D721Med (cell line): ENCODE data around the gene CFDP1.

Experiments used
- DNase-seq: peaks from one replicate; pipeline ENCODE4 v3.0.0; 2011; ENCODE audit warnings: low spot score; ENCODE audit not compliant: insufficient read length
- FAIRE-seq: peaks from 2 replicates; lab custom pipeline; 2011; peaks lifted over from hg19 to GRCh38; lab: Jason Lieb, UNC
- TF ChIP-seq, protein P1 (sequence below): IDR thresholded peaks from 2 replicates; pipeline ENCODE4 v1.5.1; 2012; ENCODE audit warnings: mild to moderate bottlenecking, control low read depth; ENCODE audit not compliant: insufficient read depth; ENCODE audit errors: missing control alignments

The CFDP1 gene

DNA sequence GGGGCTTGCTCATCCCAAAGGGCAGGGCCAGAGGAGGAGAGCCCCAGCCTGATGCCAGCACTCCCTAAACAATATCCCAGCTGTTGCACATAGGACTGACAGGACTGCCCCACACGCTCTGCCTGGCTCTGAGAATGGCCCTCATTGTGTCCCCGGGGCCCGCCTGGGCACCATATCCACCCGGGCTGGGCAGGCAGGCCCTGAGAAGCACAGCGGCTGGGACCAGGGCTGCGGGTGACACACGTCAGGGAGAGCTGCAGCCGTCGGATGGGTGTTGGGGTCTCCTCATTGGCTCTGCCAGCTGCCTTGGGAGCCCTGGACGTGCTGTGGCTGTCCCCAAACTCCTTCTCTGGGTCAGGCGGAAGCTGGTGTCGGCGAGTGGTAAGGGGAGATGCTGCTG, 186.1 kb downstream of the CFDP1 start:
- FAIRE-seq (no peak), DNase-seq (no peak)
- TF ChIP-seq, protein P1, sequence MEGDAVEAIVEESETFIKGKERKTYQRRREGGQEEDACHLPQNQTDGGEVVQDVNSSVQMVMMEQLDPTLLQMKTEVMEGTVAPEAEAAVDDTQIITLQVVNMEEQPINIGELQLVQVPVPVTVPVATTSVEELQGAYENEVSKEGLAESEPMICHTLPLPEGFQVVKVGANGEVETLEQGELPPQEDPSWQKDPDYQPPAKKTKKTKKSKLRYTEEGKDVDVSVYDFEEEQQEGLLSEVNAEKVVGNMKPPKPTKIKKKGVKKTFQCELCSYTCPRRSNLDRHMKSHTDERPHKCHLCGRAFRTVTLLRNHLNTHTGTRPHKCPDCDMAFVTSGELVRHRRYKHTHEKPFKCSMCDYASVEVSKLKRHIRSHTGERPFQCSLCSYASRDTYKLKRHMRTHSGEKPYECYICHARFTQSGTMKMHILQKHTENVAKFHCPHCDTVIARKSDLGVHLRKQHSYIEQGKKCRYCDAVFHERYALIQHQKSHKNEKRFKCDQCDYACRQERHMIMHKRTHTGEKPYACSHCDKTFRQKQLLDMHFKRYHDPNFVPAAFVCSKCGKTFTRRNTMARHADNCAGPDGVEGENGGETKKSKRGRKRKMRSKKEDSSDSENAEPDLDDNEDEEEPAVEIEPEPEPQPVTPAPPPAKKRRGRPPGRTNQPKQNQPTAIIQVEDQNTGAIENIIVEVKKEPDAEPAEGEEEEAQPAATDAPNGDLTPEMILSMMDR = no peak

DNA sequence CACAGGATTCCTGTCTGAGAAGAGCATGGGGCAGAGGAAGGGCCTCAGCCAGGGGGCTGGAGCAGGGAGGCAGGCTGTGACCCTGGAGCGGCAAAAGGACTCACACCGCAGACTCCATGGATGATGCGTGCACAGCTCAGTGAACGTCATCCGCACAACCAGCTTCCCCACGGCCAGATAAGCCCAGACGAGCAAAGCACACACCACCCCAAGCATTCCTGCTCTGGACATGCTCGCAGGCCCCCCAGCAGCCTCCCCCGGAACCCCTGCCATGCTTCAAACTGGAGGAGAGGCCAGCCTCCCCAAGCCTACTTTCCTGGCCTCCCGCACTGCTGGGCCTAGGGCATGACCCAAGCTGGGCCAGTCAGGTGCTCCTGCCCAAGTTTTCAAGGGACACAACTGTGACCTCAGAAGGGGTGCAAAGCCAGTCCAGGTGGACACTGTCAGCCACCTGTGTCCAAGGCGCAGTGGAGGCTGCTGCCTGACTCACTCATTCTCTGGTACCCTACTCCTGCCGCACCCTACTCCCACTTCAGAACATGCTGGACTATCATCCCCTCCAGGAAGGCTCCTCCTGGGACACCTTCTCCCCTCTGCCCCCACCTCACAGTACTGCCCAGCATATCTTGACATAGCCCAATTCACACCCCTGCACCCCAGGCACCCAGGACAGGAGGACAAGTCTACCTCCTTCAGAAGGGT, 186.6 kb downstream of the CFDP1 start:
- no peak for FAIRE-seq
- TF ChIP-seq, protein P1 = no peak
- no peak for DNase-seq

DNA sequence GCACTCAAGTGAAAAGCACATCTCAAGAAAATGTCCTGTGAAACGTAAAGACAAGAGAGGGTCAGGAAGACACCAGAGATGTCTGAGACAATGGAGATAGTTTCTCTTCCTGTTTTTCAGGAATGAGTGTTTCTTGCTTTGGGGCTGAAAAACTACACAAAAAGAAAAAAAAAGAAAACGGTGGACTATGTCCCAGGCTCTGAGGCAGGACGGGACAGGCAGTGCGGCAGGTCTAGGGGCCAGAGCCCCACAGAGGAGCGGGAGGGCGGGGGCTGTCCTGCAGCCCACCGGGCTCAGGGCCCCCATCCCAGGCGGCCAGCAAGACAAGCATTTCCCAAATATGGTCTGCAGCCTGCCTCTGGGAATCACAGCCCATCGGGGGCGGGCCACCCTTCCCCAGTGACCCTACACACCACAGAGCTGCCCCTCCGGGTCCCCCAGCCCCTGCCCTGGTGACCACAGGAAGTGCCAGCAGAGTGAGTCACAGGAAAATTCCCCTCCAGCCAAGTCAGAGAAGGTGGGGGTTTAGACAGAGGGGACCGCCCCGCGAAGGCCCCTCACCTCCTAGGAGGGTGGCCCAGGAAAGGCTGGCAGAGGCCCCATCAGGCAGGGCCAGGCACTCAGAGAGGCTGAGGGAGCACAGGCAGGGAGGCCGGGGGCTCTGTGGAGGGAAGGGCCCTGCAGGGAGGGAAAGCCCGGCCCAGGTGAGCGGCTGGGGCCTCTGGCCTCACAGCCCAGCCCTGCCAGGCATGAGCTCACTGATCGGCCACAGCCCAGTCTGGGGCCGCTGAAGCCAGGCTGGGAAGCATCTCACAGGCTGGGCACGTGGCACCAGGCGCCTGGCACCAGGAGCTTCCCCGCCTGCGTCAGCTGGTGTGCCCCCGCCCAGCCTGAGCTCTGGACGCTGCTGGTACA, 188.2 kb downstream of the CFDP1 start:
- TF ChIP-seq, protein P1 = no peak
- no peak for DNase-seq
- FAIRE-seq = no peak

DNA sequence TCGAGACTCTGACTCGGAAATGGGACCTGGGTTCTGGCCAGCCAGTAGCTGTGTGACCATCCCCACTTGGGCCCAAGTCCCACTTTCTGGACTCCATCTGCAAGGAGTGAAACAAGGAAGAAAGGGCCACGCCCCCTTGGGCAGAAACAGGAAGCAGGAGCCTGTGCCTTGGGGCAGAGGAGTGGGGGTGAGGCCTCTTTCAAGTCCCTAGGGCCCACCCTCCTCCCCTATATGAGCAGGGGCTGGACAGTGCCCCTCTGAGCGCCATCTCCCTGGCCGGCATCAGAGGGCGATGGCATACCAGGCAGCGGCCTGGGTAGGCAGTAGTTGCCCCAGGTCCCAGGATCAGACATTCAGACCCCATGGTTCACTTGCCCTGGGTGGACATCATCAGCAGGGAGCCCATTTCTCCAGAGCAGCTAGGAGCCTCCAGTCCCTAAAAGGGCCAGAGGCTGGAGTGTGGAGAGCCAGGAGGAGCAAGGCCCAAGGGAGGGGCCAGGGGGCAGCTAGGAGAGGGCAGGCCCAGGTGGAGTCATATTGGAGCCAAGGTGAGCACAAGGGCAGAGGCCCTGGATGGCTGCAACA, 189.0 kb downstream of the CFDP1 start:
- DNase-seq (no peak), FAIRE-seq (no peak)
- TF ChIP-seq, protein P1 = no peak
